Suprapubic skin (tissue), 4 donors: ENCODE data around the gene TVP23B.
"Not testable (repeated sequence)": the region's sequence is repeated elsewhere in the genome, so short reads cannot be mapped to it uniquely, and the experiment has no call there.

Source experiments
- CTCF ChIP-seq, 2 donors: fragments of 200-600 bp in 1 of 2; fragments of 450-650 bp in 1 of 2; sonication (generic) in 1 of 2; IDR thresholded peaks; one replicate each; pipeline ENCODE4 v1.5.1; 2016 to 2019; ENCODE audit warnings: antibody characterized with exemption in 2 of 2, mild to moderate bottlenecking in 1 of 2, moderate library complexity in 1 of 2
- EP300 ChIP-seq: sonication (generic); formaldehyde crosslinking; IDR thresholded peaks from one replicate; pipeline ENCODE4 v1.6.1; 2017; ENCODE audit warnings: antibody characterized with exemption
- POLR2A ChIP-seq, 2 donors: fragments of 450-650 bp; IDR thresholded peaks; one replicate each; pipeline ENCODE4 v1.6.1; 2017; ENCODE audit warnings: antibody characterized with exemption in 2 of 2, mild to moderate bottlenecking in 2 of 2, moderate library complexity in 2 of 2
- POLR2AphosphoS5 ChIP-seq, 3 donors: sonication (generic); formaldehyde crosslinking; IDR thresholded peaks; one replicate each; pipeline ENCODE4 v1.6.1; 2017; ENCODE audit warnings: antibody characterized with exemption in 3 of 3

- TF ChIP-seq POLR2A (IDR thresholded peaks at IDR 0.05); CTCF (IDR thresholded peaks at IDR 0.05); POLR2AphosphoS5 (IDR thresholded peaks at IDR 0.05); EP300: not testable (repeated sequence)
Measured at GRCh38 chr17:18744726-18745125, 36.3 kb upstream of the TVP23B start.
